Prostate gland (tissue), 2 donors: ENCODE results near the gene GALM.

ENCODE experiments used
- CTCF ChIP-seq, 4 experiments: fragments of 200-600 bp in 2 of 4; fragments of 450-650 bp in 2 of 4; sonication (generic) in 2 of 4; IDR thresholded peaks; 1 replicate in 3 of 4; 2 replicates in 1 of 4; pipeline ENCODE4 v1.5.1; 2016 to 2019; ENCODE audit warnings: antibody characterized with exemption in 4 of 4, mild to moderate bottlenecking in 2 of 4, moderate library complexity in 2 of 4
- POLR2AphosphoS5 ChIP-seq: sonication (generic); formaldehyde crosslinking; IDR thresholded peaks from one replicate; pipeline ENCODE4 v1.6.1; 2017; ENCODE audit warnings: antibody characterized with exemption

- TF ChIP-seq POLR2AphosphoS5 = no peak
- TF ChIP-seq CTCF (IDR thresholded peaks at IDR 0.05) = no peak
Observed at GRCh38 chr2:38708900-38709566, 43.1 kb downstream of the GALM start.
